HCT116 (cell line): Measurements from ENCODE around the gene UGGT2. TPM values are rescaled to one million over a fixed set of nuclear protein-coding genes. Genes with fewer than 3 reads are reported as not detected.

Experiments
- ATAC-seq: fragments of 200-7000 bp; cut with Tn5 transposase; 2 replicates; pipeline ENCODE4 v1.9.1; 2020; ENCODE audit warnings: mild to moderate bottlenecking, moderate library complexity
- BruUV-seq: library from RNA; stranded (reverse); fragments of 400-500 nt; replicated peaks from 2 replicates; lab custom pipeline; 2021; lab: Mats Ljungman, UMichigan
- CTCF ChIA-PET: fragments of 300-600 bp; sonication (Branson Sonifier 250); formaldehyde crosslinking; loops from one replicate; lab custom pipeline; 2021; ENCODE audit warnings: antibody characterized with exemption; lab: Charles Lee
- POLR2A ChIA-PET: fragments of 300-600, 350-600 bp; sonication (Branson Sonifier 250); formaldehyde crosslinking; loops from one replicate; lab custom pipeline; 2021; ENCODE audit warnings: antibody characterized with exemption; lab: Charles Lee
- RAD21 ChIA-PET, 2 experiments: fragments of 300-600 bp; sonication (Branson Sonifier 250); formaldehyde crosslinking; loops; one replicate each; lab custom pipeline; 2023; ENCODE audit warnings: low total read pairs in 2 of 2; ENCODE audit not compliant: uncharacterized antibody in 2 of 2, unreplicated experiment in 2 of 2, low non-redundant PET in 1 of 2; lab: Charles Lee
- DNase-seq: peaks from one replicate; pipeline ENCODE4 v3.0.0-alpha.2; 2010; ENCODE audit warnings: low read depth, low spot score
- H2AFZ ChIP-seq: fragments of 200-600 bp; shearing (Covaris generic), sonication (generic); 2 replicates; pipeline ENCODE4 v1.6.1; 2017; ENCODE audit warnings: low read depth, mixed run types, mixed read lengths, antibody characterized with exemption, low read length; ENCODE audit not compliant: poor library complexity, severe bottlenecking
- H3K27ac ChIP-seq: 2 replicates; pipeline ENCODE4 v1.5.1; 2012; ENCODE audit warnings: low read depth, low read length
- H3K27me3 ChIP-seq: fragments of 200-600 bp; sonication (generic); 2 replicates; pipeline ENCODE4 v1.6.1; 2016; ENCODE audit warnings: mixed run types, low read length, mixed read lengths; ENCODE audit not compliant: insufficient read depth
- H3K36me3 ChIP-seq, 2 experiments: fragments of 200-500 bp in 1 of 2; fragments of 200-600 bp in 1 of 2; sonication (Bioruptor generic) in 1 of 2; sonication (generic) in 1 of 2; 2 replicates each; pipeline versions ENCODE4 v1.5.1 to v1.6.1; 2014 to 2016; ENCODE audit warnings: low read length in 2 of 2, inconsistent platforms in 1 of 2, mixed read lengths in 1 of 2, mixed run types in 1 of 2; ENCODE audit not compliant: insufficient read depth in 2 of 2, control insufficient read depth in 1 of 2
- H3K4me1 ChIP-seq, 2 experiments: fragments of 200-600 bp in 1 of 2; sonication (generic) in 1 of 2; 2 replicates each; pipeline versions ENCODE4 v1.5.1 to v1.6.1; 2012 to 2017; ENCODE audit warnings: low read length in 2 of 2, inconsistent platforms in 1 of 2, mild to moderate bottlenecking in 1 of 2, mixed read lengths in 1 of 2, mixed run types in 1 of 2, moderate library complexity in 1 of 2; ENCODE audit not compliant: insufficient read depth in 2 of 2, control insufficient read depth in 1 of 2
- H3K4me2 ChIP-seq: fragments of 200-600 bp; sonication (generic); 2 replicates; pipeline ENCODE4 v1.6.1; 2017; ENCODE audit warnings: mixed run types, low read length, mixed read lengths
- H3K4me3 ChIP-seq, 2 experiments: fragments of 200-600 bp in 1 of 2; sonication (generic) in 1 of 2; replicated peaks in 1 of 2; 2 replicates each; pipeline ENCODE4 v1.5.1; 2011 to 2016; ENCODE audit warnings: low read length in 2 of 2, control low read depth in 1 of 2, low read depth in 1 of 2, mild to moderate bottlenecking in 1 of 2, mixed read lengths in 1 of 2, mixed run types in 1 of 2
- H3K79me2 ChIP-seq: fragments of 200-600 bp; sonication (generic); 2 replicates; pipeline ENCODE4 v1.6.1; 2017; ENCODE audit warnings: mild to moderate bottlenecking, mixed run types, low read length, moderate library complexity, mixed read lengths; ENCODE audit not compliant: insufficient read depth
- H3K9ac ChIP-seq: fragments of 200-600 bp; sonication (generic); 2 replicates; pipeline ENCODE4 v1.6.1; 2016; ENCODE audit warnings: low read length, mixed read lengths
- H3K9me2 ChIP-seq: fragments of 200-600 bp; sonication (generic), shearing (Covaris generic); 2 replicates; pipeline ENCODE4 v1.6.1; 2017; ENCODE audit warnings: mixed run types, mild to moderate bottlenecking, moderate library complexity; ENCODE audit not compliant: insufficient read depth
- H3K9me3 ChIP-seq, 2 experiments: fragments of 200-500 bp in 1 of 2; fragments of 200-600 bp in 1 of 2; sonication (Bioruptor generic) in 1 of 2; sonication (generic) in 1 of 2; 2 replicates each; pipeline ENCODE4 v1.6.1; 2014 to 2017; ENCODE audit warnings: low read length in 2 of 2, mixed read lengths in 2 of 2, inconsistent platforms in 1 of 2, low read depth in 1 of 2, mild to moderate bottlenecking in 1 of 2, mixed run types in 1 of 2, moderate library complexity in 1 of 2; ENCODE audit not compliant: control insufficient read depth in 1 of 2, insufficient read depth in 1 of 2
- H4K20me1 ChIP-seq: fragments of 200-600 bp; sonication (generic), shearing (Covaris generic); 2 replicates; pipeline ENCODE4 v1.6.1; 2017; ENCODE audit warnings: mixed run types, mild to moderate bottlenecking, moderate library complexity; ENCODE audit not compliant: insufficient read depth
- CBX3 ChIP-seq: IDR thresholded peaks from 2 replicates; pipeline ENCODE4 v1.6.1; 2012; ENCODE audit warnings: low read depth
- CEBPB ChIP-seq: IDR thresholded peaks from 2 replicates; pipeline ENCODE4 v1.6.1; 2012; ENCODE audit warnings: low read depth
- EGR1 ChIP-seq: IDR thresholded peaks from 2 replicates; pipeline ENCODE4 v1.6.1; 2012; ENCODE audit warnings: low read depth
- ELF1 ChIP-seq: IDR thresholded peaks from 2 replicates; pipeline ENCODE4 v1.6.1; 2012; ENCODE audit warnings: low read depth, borderline replicate concordance
- EZH2phosphoT487 ChIP-seq: fragments of 200-600 bp; IDR thresholded peaks from 2 replicates; pipeline ENCODE4 v1.6.1; 2018; ENCODE audit warnings: antibody characterized with exemption, borderline replicate concordance
- FOSL1 ChIP-seq: IDR thresholded peaks from 2 replicates; pipeline ENCODE4 v1.6.1; 2012; ENCODE audit warnings: low read depth
- JUND ChIP-seq: IDR thresholded peaks from 2 replicates; pipeline ENCODE4 v1.6.1; 2012
- POLR2A ChIP-seq: IDR thresholded peaks from 2 replicates; pipeline ENCODE4 v1.7.0; 2011; ENCODE audit warnings: borderline replicate concordance; ENCODE audit not compliant: insufficient read depth, insufficient read length; ENCODE audit errors: extremely low read depth
- POLR2AphosphoS5 ChIP-seq: IDR thresholded peaks from 2 replicates; pipeline ENCODE4 v1.6.1; 2011; ENCODE audit warnings: mild to moderate bottlenecking, low read depth, low read length, moderate library complexity
- RAD21 ChIP-seq: IDR thresholded peaks from 2 replicates; pipeline ENCODE4 v1.6.1; 2012; ENCODE audit warnings: low read depth, mild to moderate bottlenecking
- SIN3A ChIP-seq: IDR thresholded peaks from 2 replicates; pipeline ENCODE4 v1.6.1; 2012; ENCODE audit warnings: low read depth
- SP1 ChIP-seq: IDR thresholded peaks from 2 replicates; pipeline ENCODE4 v1.6.1; 2012; ENCODE audit warnings: low read depth
- SRF ChIP-seq: IDR thresholded peaks from 2 replicates; pipeline ENCODE4 v1.6.1; 2012; ENCODE audit warnings: low read depth
- TCF7L2 ChIP-seq: IDR thresholded peaks from 2 replicates; pipeline ENCODE4 v1.7.0; 2011; ENCODE audit warnings: borderline replicate concordance, inconsistent platforms; ENCODE audit not compliant: insufficient read depth, insufficient read length; ENCODE audit errors: extremely low read depth
- YY1 ChIP-seq: IDR thresholded peaks from 2 replicates; pipeline ENCODE4 v1.6.1; 2011; ENCODE audit warnings: low read length, low read depth, moderate library complexity, mild to moderate bottlenecking; ENCODE audit not compliant: insufficient replicate concordance; ENCODE audit errors: extremely low read depth
- ZFX ChIP-seq: fragments of 450-650 bp; IDR thresholded peaks from 2 replicates; pipeline ENCODE4 v1.6.1; 2017
- intact Hi-C: fragments of 100-400 bp; cut with micrococcal nuclease; formaldehyde crosslinking; loops from 2 replicates; pipeline ENCODE4 v1.10.0; 2022
- total RNA-seq: library from RNA; stranded (reverse); gene quantifications from one replicate; pipeline ENCODE4 v1.2.1, GENCODE V29; 2021; ENCODE audit not compliant: unreplicated experiment
- TF ChIP-seq, protein P1 (sequence below): IDR thresholded peaks from 2 replicates; pipeline ENCODE4 v1.6.1; 2012
- TF ChIP-seq, protein P2 (sequence below): IDR thresholded peaks from 2 replicates; pipeline ENCODE4 v1.6.1; 2012
- TF ChIP-seq, protein P3 (sequence below), 3 experiments: fragments of 200-600 bp in 1 of 3; sonication (generic) in 1 of 3; IDR thresholded peaks in 2 of 3; conservative IDR thresholded peaks in 1 of 3; 2 replicates each; pipeline ENCODE4 v1.5.1; 2012 to 2017; ENCODE audit warnings: low read depth in 2 of 3, low read length in 2 of 3, antibody characterized with exemption in 1 of 3, borderline replicate concordance in 1 of 3, control low read depth in 1 of 3, mild to moderate bottlenecking in 1 of 3, mixed read lengths in 1 of 3, mixed run types in 1 of 3, moderate library complexity in 1 of 3; ENCODE audit not compliant: insufficient read depth in 1 of 3
- TF ChIP-seq, protein P4 (sequence below): IDR thresholded peaks from 2 replicates; pipeline ENCODE4 v1.6.1; 2012; ENCODE audit warnings: low read depth

UGGT2 gene
- total RNA-seq, 1 experiment from 2014 or later = 27.1 TPM

DNA sequence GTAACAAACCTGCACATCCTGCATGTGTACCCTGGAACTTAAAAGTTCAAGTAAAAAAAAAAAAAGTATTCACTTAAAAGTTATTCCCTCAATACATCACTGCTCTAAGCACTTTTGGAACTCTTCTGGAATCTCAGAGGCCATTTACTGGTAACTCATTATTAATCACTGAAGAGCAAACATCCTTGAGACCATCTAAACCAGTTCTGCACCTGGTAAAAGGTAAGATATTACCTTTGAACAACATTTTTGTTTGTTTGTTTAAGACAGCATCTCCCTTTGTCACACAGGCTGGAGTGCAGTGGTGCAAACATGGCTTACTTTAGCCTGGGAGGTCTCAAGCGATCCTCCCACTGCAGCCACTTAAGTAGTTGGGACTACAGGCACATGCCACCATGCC, 16.7 kb downstream of the UGGT2 start:
- Histone ChIP-seq H3K27me3 (no peaks in the 10 kb centered on the region), H3K9ac (no peak overlapping the region), H3K27ac (no peak overlapping the region), H3K9me2 (no peaks in the 10 kb centered on the region), H3K4me3 (no peak overlapping the region), H3K4me1 (no peaks in the 10 kb centered on the region), H3K4me2 (no peak overlapping the region), H3K36me3 (no peaks in the 10 kb centered on the region), H4K20me1 (no peaks in the 10 kb centered on the region), H3K9me3 (no peaks in the 10 kb centered on the region), H2AFZ (no peak overlapping the region), H3K79me2 (peaks cover 98% of the 10 kb centered on the region)
- ChIA-PET POLR2A (no interaction called here), CTCF (no interaction called here), RAD21 (no interaction called here)
- DNase-seq = no peak
- no TSS peak for BruUV-seq
- intact Hi-C loops = no loop called here
- no peak for ATAC-seq
- TF ChIP-seq, protein P1, sequence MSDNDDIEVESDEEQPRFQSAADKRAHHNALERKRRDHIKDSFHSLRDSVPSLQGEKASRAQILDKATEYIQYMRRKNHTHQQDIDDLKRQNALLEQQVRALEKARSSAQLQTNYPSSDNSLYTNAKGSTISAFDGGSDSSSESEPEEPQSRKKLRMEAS = no peak
- TF ChIP-seq TCF7L2 = no peak
- TF ChIP-seq POLR2A = no peak
- no peak for TF ChIP-seq CEBPB
- TF ChIP-seq ZFX = no peak
- TF ChIP-seq, protein P2, sequence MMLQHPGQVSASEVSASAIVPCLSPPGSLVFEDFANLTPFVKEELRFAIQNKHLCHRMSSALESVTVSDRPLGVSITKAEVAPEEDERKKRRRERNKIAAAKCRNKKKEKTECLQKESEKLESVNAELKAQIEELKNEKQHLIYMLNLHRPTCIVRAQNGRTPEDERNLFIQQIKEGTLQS = no peak
- TF ChIP-seq, protein P3, sequence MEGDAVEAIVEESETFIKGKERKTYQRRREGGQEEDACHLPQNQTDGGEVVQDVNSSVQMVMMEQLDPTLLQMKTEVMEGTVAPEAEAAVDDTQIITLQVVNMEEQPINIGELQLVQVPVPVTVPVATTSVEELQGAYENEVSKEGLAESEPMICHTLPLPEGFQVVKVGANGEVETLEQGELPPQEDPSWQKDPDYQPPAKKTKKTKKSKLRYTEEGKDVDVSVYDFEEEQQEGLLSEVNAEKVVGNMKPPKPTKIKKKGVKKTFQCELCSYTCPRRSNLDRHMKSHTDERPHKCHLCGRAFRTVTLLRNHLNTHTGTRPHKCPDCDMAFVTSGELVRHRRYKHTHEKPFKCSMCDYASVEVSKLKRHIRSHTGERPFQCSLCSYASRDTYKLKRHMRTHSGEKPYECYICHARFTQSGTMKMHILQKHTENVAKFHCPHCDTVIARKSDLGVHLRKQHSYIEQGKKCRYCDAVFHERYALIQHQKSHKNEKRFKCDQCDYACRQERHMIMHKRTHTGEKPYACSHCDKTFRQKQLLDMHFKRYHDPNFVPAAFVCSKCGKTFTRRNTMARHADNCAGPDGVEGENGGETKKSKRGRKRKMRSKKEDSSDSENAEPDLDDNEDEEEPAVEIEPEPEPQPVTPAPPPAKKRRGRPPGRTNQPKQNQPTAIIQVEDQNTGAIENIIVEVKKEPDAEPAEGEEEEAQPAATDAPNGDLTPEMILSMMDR (IDR thresholded peaks at IDR 0.05 in 2 of 3, conservative IDR thresholded peaks at IDR 0.05 in 1 of 3; ENCODE audit: borderline replicate concordance in 1 of 3, insufficient read depth in 1 of 3, low read depth in 2 of 3, low read length in 2 of 3) = no peak
- TF ChIP-seq FOSL1 = no peak
- TF ChIP-seq RAD21 = no peak
- TF ChIP-seq SP1 = no peak
- TF ChIP-seq POLR2AphosphoS5 = no peak
- TF ChIP-seq JUND = no peak
- TF ChIP-seq SIN3A = no peak
- no peak for TF ChIP-seq ELF1
- TF ChIP-seq CBX3 = no peak
- no peak for TF ChIP-seq EGR1
- TF ChIP-seq EZH2phosphoT487 = no peak
- TF ChIP-seq SRF = no peak
- TF ChIP-seq, protein P4, sequence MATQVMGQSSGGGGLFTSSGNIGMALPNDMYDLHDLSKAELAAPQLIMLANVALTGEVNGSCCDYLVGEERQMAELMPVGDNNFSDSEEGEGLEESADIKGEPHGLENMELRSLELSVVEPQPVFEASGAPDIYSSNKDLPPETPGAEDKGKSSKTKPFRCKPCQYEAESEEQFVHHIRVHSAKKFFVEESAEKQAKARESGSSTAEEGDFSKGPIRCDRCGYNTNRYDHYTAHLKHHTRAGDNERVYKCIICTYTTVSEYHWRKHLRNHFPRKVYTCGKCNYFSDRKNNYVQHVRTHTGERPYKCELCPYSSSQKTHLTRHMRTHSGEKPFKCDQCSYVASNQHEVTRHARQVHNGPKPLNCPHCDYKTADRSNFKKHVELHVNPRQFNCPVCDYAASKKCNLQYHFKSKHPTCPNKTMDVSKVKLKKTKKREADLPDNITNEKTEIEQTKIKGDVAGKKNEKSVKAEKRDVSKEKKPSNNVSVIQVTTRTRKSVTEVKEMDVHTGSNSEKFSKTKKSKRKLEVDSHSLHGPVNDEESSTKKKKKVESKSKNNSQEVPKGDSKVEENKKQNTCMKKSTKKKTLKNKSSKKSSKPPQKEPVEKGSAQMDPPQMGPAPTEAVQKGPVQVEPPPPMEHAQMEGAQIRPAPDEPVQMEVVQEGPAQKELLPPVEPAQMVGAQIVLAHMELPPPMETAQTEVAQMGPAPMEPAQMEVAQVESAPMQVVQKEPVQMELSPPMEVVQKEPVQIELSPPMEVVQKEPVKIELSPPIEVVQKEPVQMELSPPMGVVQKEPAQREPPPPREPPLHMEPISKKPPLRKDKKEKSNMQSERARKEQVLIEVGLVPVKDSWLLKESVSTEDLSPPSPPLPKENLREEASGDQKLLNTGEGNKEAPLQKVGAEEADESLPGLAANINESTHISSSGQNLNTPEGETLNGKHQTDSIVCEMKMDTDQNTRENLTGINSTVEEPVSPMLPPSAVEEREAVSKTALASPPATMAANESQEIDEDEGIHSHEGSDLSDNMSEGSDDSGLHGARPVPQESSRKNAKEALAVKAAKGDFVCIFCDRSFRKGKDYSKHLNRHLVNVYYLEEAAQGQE = no peak
- TF ChIP-seq YY1 = no peak
